SK-N-SH treated with all-trans-retinoic acid at 6 μM for 48 hours (cell line): Measurements from ENCODE around the gene CCT6B.
"Not testable (repeated sequence)": the region's sequence is repeated elsewhere in the genome, so short reads cannot be mapped to it uniquely, and the experiment has no call there.

Experiments
- ATAC-seq: fragments of 200-7000 bp; cut with Tn5 transposase; 3 replicates; pipeline ENCODE4 v1.9.1; 2020; ENCODE audit warnings: mild to moderate bottlenecking, moderate library complexity
- ARNTL ChIP-seq: fragments of 450-650 bp; formaldehyde crosslinking; IDR thresholded peaks from 2 replicates; pipeline ENCODE4 v1.5.0; 2020; ENCODE audit warnings: low read depth, mild to moderate bottlenecking, moderate library complexity, borderline replicate concordance
- BACH2 ChIP-seq: fragments of 250-450 bp; sonication (Bioruptor Pico); IDR thresholded peaks from 2 replicates; pipeline ENCODE4 v1.9.0; 2021; ENCODE audit warnings: mild to moderate bottlenecking, borderline replicate concordance
- CREB5 ChIP-seq: fragments of 250-450 bp; sonication (Bioruptor Pico); IDR thresholded peaks from 2 replicates; pipeline ENCODE4 v1.5.1; 2020; ENCODE audit warnings: low read depth, mild to moderate bottlenecking, moderate library complexity
- CSRNP3 ChIP-seq: fragments of 250-450 bp; sonication (Bioruptor Pico); IDR thresholded peaks from 2 replicates; pipeline ENCODE4 v1.5.1; 2021; ENCODE audit warnings: mild to moderate bottlenecking, moderate library complexity
- ESRRG ChIP-seq: fragments of 250-450 bp; sonication (Bioruptor Pico); IDR thresholded peaks from 2 replicates; pipeline ENCODE4 v1.6.1; 2021; ENCODE audit warnings: mild to moderate bottlenecking
- GLIS3 ChIP-seq: fragments of 250-450 bp; sonication (Bioruptor Pico); IDR thresholded peaks from 2 replicates; pipeline ENCODE4 v1.5.0; 2020; ENCODE audit warnings: mild to moderate bottlenecking, moderate library complexity
- ISL1 ChIP-seq: fragments of 250-450 bp; sonication (Bioruptor Pico); IDR thresholded peaks from 2 replicates; pipeline ENCODE4 v2.1.2; 2022; ENCODE audit warnings: mild to moderate bottlenecking, moderate library complexity
- OSR1 ChIP-seq: fragments of 250-450 bp; sonication (Bioruptor Pico); IDR thresholded peaks from 2 replicates; pipeline ENCODE4 v1.8.0; 2022; ENCODE audit warnings: moderate library complexity, mild to moderate bottlenecking, inconsistent platforms
- PATZ1 ChIP-seq: fragments of 250-450 bp; sonication (Bioruptor Pico); IDR thresholded peaks from 2 replicates; pipeline ENCODE4 v1.8.0; 2020; ENCODE audit warnings: mild to moderate bottlenecking, moderate library complexity, borderline replicate concordance
- POU6F1 ChIP-seq: fragments of 250-450 bp; sonication (Bioruptor Pico); IDR thresholded peaks from 2 replicates; pipeline ENCODE4 v1.8.0; 2021; ENCODE audit warnings: low read depth, mild to moderate bottlenecking, moderate library complexity, borderline replicate concordance
- PPARA ChIP-seq: fragments of 250-450 bp; sonication (Bioruptor Pico); IDR thresholded peaks from 2 replicates; pipeline ENCODE4 v1.5.0; 2020; ENCODE audit warnings: mild to moderate bottlenecking, borderline replicate concordance
- TCF4 ChIP-seq: fragments of 250-450 bp; sonication (Bioruptor Pico); IDR thresholded peaks from 2 replicates; pipeline ENCODE4 v1.8.0; 2021; ENCODE audit warnings: mild to moderate bottlenecking, moderate library complexity, borderline replicate concordance
- TOX ChIP-seq: fragments of 250-450 bp; sonication (Bioruptor Pico); IDR thresholded peaks from 2 replicates; pipeline ENCODE4 v1.8.0; 2021; ENCODE audit warnings: mild to moderate bottlenecking, moderate library complexity, borderline replicate concordance
- TSHZ2 ChIP-seq: fragments of 250-450 bp; sonication (Bioruptor Pico); IDR thresholded peaks from 2 replicates; pipeline ENCODE4 v1.5.0; 2020; ENCODE audit warnings: mild to moderate bottlenecking, moderate library complexity
- ZC3H10 ChIP-seq: fragments of 250-450 bp; sonication (Bioruptor Pico); IDR thresholded peaks from 2 replicates; pipeline ENCODE4 v1.5.1; 2021; ENCODE audit warnings: mild to moderate bottlenecking, moderate library complexity
- ZFP30 ChIP-seq: fragments of 450-650 bp; formaldehyde crosslinking; IDR thresholded peaks from 2 replicates; pipeline ENCODE4 v1.5.0; 2022; ENCODE audit warnings: mild to moderate bottlenecking, moderate library complexity
- ZNF565 ChIP-seq: fragments of 450-650 bp; formaldehyde crosslinking; conservative IDR thresholded peaks from 2 replicates; pipeline ENCODE4 v1.5.0; 2020; ENCODE audit warnings: low read depth, mild to moderate bottlenecking, moderate library complexity
- ZNF70 ChIP-seq: fragments of 450-650 bp; formaldehyde crosslinking; IDR thresholded peaks from 2 replicates; pipeline ENCODE4 v1.5.0; 2020; ENCODE audit warnings: mild to moderate bottlenecking, moderate library complexity
- ZNF8 ChIP-seq: fragments of 450-650 bp; formaldehyde crosslinking; IDR thresholded peaks from 2 replicates; pipeline ENCODE4 v1.5.0; 2020; ENCODE audit warnings: mild to moderate bottlenecking, moderate library complexity

CCT6B gene

GRCh38 chr17:34958438-34958837, 2.8 kb downstream of the CCT6B start (continued):
- no peak for TF ChIP-seq GLIS3 (CRISPR knock-in tag)

GRCh38 chr17:34950780-34951179, 10.5 kb downstream of the CCT6B start:
- ATAC-seq = not testable (repeated sequence)

GRCh38 chr17:34930283-34930682, 31.0 kb downstream of the CCT6B start:
- no peak for ATAC-seq
- TF ChIP-seq ESRRG (CRISPR knock-in tag) (no peak), PATZ1 (CRISPR knock-in tag) (no peak), GLIS3 (CRISPR knock-in tag) (no peak), PPARA (CRISPR knock-in tag) (no peak), TSHZ2 (no peak), ZNF8 (CRISPR knock-in tag) (no peak), ZNF70 (CRISPR knock-in tag) (no peak), ZFP30 (CRISPR knock-in tag) (no peak), OSR1 (CRISPR knock-in tag) (no peak), ZNF565 (CRISPR knock-in tag) (no peak), POU6F1 (no peak), TOX (CRISPR knock-in tag) (no peak), CSRNP3 (CRISPR knock-in tag) (no peak), TCF4 (CRISPR knock-in tag) (no peak), ARNTL (no peak), CREB5 (CRISPR knock-in tag) (no peak)

GRCh38 chr17:34926661-34927060, 34.6 kb downstream of the CCT6B start:
- no peak for ATAC-seq
- no peak for TF ChIP-seq TCF4 (CRISPR knock-in tag)
- TF ChIP-seq ISL1 (CRISPR knock-in tag) = no peak
- no peak for TF ChIP-seq GLIS3 (CRISPR knock-in tag)
- TF ChIP-seq BACH2 (CRISPR knock-in tag) = no peak
- no peak for TF ChIP-seq CREB5 (CRISPR knock-in tag)
- no peak for TF ChIP-seq POU6F1
- no peak for TF ChIP-seq CSRNP3 (CRISPR knock-in tag)
- no peak for TF ChIP-seq TSHZ2
- TF ChIP-seq ZC3H10 = no peak
- TF ChIP-seq ZFP30 (CRISPR knock-in tag) = no peak
